ENCODE measurements around the gene TAF12.

DNA sequence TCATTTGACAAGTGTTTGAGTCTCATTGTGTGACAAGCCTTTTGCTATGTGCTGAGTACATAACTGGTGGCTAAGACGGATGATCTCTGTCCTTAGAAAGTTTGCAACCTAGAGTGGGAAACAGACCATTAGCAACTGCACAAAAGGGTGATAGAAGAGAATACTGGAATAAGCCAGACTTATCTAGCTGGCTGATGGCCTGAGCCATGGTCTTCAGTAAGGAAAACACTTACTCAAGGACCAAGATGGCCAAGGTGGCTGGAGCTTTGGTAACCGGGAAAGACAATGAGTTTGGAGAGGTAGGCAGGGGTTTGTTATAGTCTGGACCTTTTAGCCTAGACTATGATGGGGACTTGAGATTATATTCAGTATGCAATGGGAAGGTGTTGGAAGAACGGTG, 1.6 kb upstream of the TAF12 start:
- no peak for TF ChIP-seq POLR2A (IDR thresholded peaks at IDR 0.05; ENCODE audit: low read depth, low read length)
- no peak for TF ChIP-seq TAF1 (IDR thresholded peaks at IDR 0.05; ENCODE audit: borderline replicate concordance, low read depth, low read length)
